ENCODE data around the gene P2RX6.
"Not testable (repeated sequence)": the region's sequence is repeated elsewhere in the genome, so short reads cannot be mapped to it uniquely, and the experiment has no call there.

The P2RX6 gene

DNA sequence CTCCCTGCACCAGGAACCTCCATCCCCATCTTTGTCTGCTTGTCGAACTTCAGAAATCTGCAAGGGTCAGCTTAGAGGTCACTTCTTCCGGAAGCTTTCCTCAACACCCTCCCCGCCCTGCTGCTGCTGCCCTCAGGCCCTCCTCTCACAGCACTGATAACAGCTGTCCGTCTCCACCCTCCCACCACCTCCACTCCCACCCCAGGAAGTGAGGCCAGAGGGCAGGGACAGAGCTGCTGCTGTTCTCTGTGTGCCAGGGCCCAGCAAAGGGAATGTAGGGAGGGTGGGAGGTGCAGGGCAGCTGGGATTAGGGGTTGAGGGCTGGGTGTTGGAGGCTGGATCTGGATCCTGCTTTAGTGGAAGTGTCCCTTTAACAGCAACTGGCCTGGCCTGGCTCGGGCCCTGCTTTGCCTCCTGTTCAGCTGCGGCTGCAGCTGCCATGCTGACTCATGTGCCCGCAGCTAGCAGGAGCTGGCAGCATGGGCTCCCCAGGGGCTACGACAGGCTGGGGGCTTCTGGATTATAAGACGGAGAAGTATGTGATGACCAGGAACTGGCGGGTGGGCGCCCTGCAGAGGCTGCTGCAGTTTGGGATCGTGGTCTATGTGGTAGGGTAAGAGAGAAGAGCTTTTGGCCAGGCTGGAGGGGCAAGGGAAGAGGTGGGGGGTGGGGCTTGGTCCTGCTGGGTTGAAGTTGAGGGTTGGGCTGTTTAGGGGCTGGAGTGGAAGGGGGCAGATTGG lies at the start of gene P2RX6:
P2RX6 (plus strand) TSS at position 440 of the 740 bp plus-strand sequence; CDS start at position 450, 10 bp downstream.
- no peak for DNase-seq (ENCODE audit: low read depth)

DNA sequence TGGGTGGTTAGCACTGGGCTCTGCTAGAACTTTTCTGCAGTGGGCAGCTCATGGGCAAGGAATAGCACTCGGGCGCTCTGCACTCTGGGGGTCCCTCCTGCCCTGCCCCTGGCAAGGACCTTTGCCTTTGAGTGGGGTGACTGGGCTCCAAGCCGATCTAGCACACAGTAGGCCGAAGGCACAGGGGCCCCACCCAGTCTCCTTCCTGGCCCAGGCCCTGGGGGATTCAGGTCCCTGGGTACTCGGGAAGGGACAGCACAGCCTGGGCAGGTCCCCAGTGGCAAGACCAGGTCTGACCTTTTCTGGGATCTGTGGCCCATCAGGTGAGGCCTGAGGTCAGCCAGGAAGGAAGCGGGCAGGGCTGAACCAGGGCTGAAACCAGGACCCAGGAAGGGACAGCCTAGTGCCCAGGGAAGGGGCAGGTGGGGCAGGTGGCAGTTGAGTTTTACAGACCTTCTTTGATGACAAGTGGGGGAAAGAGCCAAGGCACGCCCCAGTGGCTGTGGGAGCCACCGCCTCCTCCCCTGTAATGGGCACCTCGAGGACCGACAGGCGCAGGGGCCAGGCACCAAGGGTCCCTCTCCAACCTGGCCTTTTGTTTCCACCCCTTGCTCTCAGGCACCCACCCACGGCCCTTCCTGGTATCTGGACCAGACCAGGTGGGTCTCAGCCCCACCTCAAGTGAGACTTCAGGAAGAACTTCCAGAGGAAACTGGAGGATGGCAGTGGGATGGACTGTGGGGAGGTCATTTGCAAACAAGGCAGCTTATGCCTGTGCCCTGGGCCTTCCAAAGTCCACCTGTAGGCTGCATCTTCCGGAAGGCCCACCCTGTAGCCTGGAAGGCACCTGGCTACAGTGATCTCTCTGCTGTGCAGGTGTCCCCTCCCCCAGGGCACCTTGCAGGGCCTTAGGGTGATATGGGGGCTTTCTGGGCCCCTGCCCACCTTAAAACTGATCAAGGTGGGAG lies 48.8 kb upstream of the P2RX6 start:
- DNase-seq (ENCODE audit: low read depth): no peak

DNA sequence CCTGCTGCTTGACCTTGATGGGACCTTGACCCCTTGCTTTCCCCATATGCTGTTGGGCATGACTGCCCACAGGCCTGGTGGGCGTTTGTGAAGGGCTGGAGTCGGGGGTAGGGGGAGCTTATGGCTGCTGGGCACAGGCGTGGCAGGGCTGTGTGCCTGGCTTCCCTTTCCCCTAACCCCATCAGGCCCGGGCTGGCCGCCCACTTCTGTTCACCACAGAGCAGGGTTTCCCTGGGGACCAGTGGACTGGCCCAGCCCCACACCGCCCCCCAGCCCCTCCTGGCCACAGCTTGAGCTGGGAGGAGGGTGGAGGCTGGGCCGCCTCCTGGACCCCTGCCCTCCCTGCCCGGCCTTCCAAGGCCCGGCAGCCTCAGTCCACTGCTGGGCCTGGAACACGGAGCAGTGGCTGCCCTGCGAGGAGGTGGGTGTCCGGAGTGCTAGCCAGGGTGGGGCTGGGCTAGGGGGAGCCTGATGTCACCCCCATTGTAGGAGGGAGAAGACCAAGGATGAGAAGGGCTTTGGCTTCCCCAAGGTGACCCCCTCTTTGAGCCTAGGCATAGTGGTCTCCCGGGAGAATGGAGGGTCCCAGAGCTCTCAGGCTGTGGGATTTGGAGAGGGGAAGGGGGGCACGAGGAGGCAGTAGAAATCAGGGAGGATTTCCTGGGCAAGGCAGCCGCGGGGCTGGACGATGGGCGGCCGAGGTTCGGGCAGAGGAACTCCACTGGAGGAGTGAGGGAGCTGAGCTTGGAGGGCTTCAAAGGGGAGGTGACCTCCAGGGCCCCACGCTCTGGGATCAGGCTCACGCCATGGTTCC lies 47.9 kb upstream of the P2RX6 start, which contains the start of gene AIFM3:
AIFM3 (plus strand) TSS at position 373 of the 814 bp plus-strand sequence. CDS start 690 bp downstream, outside the sequence.
- no peak for DNase-seq (ENCODE audit: low read depth)

DNA sequence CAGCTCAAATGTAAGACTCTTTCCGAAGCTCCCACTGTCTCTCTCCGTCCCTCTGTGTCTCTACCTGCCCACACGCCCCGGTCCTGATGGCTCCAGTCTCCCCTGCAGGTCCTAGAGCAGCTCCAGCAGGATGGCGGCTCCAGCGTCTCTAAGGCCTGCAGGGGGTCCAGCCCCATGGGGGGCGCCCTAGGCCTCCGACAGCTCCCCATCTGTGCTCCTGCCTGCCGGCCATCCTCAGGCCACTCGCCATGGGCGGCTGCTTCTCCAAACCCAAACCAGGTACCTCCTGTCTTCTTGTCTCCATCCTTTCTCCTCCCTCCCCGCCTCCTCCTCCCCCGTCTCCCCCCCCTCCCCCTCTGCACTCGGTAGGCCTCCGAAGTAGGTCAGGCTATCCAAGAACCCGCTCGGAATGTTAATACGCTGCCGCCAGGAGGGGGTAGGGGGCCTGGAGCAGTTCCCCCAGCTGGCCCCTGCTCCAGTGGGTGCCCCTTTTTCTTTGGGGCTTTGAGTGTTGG lies 47.2 kb upstream of the P2RX6 start:
- no peak for DNase-seq (ENCODE audit: low read depth)

DNA sequence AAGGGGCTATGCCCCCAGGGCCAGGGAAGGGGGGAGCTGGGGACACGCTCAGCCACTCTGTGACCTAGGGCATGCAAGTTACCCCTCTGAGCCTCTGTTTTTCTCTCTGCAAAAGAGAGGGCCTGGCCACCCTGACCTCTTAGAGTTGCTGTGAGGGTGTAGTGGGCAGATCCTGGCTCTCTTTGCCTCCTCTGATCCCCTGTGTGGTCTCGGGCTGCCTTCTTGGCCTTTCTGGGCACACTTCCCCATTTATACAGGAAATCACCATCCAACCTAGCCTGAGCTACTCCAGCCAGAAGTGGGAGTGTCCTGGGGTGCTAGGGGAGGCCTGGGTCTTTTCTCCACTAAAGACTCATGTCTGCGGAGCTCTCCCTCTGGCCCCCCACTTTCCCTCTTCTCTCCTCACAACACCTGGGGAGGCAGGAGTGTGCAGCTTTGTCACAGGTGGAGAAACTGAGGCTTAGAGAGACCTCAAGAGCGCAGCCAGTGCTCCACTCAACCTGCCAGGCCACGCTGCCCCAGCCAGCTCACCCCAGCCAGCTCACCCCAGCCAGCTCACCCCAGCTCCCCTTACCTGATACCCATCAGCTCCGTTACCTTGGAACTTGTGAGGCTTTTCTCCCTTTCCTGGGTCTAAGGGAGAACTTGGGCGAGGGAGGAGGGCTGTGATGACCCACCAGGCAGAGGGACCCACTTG lies 46.5 kb upstream of the P2RX6 start:
- DNase-seq (ENCODE audit: low read depth): no peak

DNA sequence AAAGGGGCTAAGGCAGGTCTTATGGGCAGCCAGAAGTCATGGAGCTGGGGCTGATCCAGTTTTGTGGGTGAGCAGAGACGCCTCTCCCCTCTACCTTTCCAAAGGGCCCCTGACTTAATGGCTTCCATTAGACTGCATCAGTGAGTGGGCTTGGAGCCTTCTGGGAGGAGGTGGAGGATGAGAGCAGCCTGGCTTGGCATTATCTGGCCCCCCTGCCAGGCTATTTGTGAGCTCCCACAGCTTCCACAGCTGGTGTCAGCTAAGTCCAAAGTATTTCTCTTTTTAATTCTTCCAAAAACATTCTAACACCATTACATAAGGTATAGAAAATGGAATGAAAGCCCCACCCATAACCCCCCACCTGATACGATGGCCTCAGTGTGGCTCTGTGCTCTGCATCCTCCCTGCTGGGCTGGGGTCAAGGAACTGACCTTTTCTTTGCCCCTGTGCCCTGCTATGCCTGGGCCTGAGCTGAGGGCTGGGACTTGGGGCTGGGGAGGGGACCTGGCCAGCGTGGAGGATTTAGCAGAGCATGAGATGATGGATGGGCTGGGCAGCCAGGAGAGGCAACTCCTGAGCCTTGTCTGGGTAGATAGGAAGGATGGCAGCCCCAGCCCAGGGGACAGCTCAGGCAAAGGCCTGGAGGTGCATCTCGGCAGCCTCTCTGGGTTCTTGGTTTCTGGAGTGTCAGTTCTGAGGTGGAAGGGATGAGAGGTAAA lies 43.9 kb upstream of the P2RX6 start:
- DNase-seq (ENCODE audit: low read depth): no peak

DNA sequence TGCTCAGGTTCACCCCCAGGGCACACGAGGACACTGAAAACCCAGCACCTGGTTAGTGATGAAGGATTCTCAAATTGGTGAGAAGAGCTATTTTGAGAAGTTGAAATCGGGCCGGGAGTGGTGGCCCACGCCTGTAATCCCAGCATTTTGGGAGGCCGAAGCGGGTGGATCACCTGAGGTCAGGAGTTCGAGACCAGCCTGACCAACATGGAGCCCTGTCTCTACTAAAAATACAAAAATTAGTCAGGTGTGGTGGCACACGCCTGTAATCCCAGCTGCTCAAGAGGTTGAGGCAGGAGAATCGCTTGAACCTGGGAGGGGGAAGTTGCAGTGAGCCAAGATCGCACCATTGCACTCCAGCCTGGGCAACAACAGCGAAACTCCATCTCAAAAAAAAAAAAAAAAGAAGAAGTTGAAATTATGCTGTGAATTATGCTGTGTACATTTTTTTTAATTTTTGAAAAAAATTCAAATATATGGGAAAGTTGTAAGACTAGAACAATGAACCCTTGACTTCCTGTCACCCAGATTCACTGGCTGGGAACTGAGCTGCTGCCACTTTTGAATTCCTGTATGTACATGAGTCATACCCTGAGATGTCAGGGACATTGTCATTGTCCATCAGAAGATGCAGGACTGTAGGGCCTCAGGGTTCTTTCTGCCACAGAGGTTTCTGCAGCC lies 42.8 kb upstream of the P2RX6 start:
- DNase-seq (ENCODE audit: low read depth): not testable (repeated sequence)

DNA sequence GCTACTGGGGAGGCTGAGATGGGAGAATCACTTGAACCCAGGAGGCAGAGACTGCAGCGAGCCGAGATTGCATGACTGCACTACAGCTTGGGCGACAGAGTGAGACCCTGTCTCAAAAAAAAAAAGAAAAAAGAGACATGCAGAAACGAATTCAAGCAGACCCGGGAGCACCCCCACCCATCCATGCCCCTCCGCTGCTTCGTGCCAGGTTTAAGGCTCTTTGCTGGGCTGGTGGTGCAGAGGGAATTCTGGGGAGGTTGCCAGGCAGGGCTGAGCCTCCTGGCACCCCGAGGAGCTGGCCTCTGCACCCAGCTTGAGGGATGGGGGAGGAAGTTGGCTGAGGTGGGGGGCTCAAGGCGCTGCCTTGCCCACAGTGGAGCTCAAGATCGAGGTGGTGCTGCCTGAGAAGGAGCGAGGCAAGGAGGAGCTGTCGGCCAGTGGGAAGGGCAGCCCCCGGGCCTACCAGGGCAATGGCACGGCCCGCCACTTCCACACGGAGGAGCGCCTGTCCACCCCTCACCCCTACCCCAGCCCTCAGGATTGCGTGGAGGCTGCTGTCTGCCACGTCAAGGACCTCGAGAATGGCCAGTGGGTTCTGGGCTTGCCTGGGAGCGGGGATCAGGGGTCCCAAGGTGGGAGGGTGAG lies 41.9 kb upstream of the P2RX6 start:
- no peak for DNase-seq (ENCODE audit: low read depth)

DNA sequence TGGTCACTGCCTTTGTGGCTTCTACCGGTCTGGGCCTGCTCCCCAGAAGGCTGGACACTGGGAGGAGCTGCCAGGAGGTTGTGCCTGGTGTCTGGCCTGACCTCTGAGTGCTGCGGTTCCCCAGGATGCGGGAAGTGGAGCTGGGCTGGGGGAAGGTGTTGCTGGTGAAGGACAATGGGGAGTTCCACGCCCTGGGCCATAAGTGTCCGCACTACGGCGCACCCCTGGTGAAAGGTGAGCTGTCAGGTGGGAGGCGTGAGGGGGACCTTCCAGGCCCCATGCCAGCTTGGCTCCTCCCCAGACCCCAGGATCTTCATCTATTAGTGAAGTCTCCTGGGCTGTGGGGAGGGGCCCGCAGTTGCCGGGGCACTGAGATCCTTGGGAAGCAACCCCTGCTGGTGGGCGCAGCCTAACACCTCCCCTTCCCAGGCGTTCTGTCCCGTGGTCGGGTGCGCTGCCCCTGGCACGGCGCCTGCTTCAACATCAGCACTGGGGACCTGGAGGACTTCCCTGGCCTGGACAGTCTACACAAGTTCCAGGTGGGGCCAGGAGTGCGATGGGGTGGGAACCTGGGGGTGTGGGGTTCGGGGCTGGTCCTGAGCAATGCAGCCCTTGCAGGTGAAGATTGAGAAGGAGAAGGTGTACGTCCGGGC lies 41.2 kb upstream of the P2RX6 start:
- no peak for DNase-seq (ENCODE audit: low read depth)

DNA sequence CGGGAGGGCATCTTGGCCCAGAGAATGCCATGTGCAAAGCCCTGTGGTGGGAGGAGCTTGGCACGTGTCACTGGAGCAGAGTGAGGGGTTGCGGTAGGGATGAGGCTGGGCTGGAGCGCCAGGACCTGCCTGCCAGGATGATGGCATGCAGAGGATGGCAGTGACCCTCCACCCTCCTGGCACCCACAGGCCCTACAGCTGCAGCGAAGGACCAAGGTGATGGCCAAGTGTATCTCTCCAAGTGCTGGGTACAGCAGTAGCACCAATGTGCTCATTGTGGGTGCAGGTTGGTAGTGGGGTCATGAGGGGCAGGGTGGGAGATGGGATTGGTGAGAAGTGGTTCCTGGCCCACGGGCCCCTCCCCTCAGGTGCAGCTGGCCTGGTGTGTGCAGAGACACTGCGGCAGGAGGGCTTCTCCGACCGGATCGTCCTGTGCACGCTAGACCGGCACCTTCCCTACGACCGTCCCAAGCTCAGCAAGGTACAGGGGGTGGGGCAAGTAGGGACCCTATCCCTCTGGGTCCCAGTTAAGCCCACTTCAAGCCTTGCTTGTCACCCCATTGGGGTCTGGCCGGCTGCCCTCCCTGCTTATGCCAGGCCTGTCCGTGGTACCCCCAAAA lies 40.5 kb upstream of the P2RX6 start:
- no peak for DNase-seq (ENCODE audit: low read depth)

DNA sequence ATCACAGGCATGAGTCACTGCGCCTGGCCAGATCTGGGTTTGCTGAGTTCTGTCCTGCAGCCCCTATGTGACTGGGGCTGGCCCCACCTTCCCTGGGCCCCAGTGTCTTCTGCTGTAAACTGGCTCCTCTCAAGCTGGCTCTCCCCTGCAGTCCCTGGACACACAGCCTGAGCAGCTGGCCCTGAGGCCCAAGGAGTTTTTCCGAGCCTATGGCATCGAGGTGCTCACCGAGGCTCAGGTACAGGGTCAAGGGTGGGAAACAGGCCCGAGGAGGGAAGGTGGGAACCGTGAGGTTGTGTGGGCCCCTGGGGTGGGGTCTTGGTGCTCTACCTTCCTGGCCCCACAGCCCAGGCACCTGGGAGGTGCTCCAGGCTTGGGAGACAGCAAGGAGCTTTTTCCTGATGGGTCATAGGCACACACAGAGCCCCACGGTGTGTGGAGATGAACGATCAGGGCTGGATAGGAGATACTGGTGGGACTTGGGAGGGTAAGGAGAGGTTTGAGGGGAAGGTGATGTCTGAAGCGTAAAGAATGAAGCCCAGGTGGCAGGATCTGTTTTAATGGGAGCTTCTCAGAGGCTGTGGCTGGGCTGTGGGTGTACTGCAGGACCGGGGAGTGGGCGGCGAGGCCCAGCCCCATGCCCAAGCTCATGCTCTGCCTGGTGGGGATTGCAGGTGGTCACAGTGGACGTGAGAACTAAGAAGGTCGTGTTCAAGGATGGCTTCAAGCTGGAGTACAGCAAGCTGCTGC lies 39.2 kb upstream of the P2RX6 start:
- no peak for DNase-seq (ENCODE audit: low read depth)

DNA sequence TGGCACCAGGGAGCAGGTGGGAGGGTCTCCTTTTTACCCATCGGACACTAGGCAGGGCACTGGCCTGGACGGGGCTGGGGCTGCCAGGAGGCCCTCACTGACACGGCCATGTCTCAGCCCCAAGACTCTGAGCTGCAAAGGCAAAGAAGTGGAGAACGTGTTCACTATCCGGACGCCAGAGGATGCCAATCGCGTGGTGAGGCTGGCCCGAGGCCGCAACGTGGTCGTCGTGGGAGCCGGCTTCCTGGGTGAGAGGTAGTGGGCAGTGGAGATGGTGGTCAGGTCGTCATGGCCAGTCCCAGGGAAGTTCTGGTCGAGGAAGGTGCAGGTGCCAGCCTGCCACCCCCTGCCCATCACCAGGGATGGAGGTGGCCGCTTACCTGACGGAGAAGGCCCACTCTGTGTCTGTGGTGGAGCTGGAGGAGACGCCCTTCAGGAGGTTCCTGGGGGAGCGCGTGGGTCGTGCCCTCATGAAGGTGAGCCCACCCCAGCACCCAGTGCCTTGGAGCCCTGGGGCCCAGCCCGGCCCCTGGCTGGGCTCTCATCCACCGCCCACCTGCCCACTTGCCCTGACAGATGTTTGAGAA lies 38.6 kb upstream of the P2RX6 start:
- DNase-seq (ENCODE audit: low read depth): no peak

DNA sequence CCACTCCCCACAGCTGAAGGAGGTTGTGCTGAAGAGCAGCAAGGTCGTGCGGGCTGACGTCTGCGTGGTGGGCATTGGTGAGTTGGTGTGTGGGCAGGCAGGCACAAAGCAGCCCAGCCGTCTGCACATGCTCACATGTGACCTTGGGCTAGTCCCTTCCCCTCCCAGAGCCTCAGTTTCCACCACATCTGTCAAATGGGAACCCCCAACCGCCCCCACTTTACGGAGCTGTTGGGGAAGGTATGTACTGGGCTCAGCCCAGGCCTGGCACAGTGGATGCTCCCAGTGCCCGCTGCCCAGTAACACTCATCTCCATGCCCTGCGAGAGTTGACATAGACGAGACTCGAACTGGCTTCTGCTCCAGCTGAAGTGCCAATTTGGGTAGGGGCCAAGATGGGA lies 37.9 kb upstream of the P2RX6 start:
- DNase-seq (ENCODE audit: low read depth): no peak

DNA sequence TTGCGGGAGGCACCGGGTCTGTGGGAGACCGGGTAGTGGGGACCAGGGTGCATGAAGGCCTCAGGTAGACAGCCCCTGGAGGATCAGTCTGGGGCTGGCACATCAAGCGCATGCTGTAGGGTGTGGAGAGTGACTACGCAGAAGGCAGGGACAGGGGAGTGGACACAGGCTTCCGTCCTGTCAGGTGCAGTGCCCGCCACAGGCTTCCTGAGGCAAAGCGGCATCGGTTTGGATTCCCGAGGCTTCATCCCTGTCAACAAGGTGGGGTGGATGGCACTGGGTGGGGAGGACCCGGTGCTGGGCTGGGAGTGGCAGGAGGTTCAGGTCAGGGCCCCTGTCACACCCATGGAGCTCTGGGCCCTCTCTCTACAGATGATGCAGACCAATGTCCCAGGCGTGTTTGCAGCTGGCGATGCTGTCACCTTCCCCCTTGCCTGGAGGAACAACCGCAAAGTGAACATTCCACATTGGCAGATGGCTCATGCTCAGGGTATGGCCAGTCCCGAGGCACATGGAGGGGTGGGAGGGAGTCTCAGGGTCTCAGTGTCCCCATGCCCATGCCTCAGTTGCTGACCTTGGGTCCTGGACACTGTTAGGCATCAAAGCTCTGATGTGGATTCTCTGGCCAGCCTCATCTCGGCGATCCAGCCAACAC lies 37.3 kb upstream of the P2RX6 start:
- no peak for DNase-seq (ENCODE audit: low read depth)

DNA sequence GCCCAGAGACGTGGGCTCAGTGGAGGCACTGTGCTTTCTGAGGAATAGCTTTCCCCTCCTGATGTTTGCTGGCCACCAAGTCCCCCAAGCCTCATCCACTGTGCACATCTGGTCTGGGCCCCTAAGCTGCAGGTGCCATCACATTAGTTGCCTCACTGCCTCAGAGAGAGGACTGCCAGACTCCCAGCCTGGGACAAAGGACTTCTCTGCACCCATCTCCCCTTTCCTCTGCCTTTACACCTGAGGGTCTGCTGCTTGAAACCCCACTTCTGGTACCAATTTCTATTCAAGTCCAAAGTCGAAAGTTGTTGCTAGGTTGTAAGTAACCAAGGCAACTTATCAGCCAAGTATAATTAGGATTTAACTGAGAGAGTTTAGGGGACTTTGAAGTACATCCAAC lies 36.5 kb upstream of the P2RX6 start:
- DNase-seq (ENCODE audit: low read depth): no peak

DNA sequence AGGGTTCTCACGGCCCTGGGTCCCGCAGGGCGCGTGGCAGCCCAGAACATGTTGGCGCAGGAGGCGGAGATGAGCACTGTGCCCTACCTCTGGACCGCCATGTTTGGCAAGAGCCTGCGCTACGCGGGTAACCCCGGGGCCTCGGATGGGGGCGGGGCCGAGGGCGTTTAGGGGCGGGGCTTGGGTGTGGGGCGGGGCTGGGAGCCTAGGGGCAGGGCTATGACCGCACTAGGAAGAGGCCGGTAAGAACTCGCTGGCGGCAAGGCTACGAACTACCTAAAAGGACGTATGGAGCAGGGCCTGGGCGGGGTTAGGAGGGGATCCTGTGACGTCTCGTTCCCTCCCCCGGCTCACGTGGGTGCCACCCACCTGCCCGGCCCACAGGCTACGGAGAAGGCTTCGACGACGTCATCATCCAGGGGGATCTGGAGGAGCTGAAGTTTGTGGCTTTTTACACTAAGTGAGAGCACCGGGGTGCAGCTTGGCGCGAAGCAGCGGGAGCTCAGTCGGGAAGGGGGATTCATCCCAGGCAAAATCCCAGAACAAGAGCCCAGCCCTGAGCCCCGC lies 35.6 kb upstream of the P2RX6 start:
- peak; percentile 36 for DNase-seq (ENCODE audit: low read depth)

Measured in T-helper 22 cell (primary cell).